RPMI8226 (cell line): ENCODE measurements around the gene REC8.

Experiments used
- DNase-seq: peaks from one replicate; pipeline ENCODE4 v3.0.0-alpha.2; 2015

Gene REC8

DNA sequence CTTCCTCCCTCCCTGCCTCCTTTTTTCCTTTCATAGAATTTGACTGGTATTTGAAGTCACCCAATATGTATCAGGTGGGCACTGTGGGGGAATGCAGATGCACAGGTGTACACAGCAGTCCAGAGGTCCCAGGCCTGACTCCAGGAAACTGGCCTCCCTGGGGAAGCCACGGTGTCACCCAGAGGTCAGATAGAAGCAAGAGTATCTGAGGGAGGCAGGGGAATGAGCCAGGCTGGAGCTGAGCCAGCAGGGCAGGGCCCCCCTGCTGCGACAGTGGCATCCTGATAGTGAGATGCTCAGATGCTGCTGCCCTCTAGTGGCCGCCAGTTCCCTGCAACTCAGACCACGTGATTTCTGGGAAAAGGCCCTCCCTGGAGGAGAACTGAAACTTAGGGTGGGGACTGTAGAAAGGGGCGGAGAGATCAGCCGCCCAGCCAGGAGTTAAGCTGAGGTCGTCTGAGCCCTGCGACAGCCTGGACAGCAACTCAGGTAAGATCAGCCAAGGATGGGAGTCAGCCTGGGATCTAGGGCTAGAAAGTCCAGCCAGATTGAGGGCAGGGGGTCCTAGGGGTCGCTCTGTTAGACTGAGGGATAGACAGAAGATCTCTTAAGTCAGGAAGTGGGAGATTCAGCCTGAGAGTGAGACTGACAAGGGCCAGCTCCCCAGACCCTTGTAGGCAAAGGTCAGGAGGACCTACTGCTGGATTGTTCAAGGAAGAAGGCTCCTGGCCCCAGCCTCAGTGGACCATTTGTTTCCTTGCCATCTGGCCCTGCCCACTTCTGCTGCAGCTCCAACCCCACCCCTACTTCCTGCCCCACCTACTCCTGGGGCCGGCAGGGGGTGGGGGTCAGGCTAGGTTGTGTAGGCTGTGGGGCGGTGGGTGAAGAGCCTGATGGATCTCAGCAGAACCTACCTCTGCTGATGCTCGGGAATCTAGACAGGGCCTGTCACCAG is 10.8 kb upstream of the REC8 start, which contains the start of gene IRF9:
TSS of gene IRF9 (plus strand) at position 416 of the 955 bp plus-strand sequence. CDS start 880 bp downstream, outside the sequence.
- peak; percentile 93 for DNase-seq

DNA sequence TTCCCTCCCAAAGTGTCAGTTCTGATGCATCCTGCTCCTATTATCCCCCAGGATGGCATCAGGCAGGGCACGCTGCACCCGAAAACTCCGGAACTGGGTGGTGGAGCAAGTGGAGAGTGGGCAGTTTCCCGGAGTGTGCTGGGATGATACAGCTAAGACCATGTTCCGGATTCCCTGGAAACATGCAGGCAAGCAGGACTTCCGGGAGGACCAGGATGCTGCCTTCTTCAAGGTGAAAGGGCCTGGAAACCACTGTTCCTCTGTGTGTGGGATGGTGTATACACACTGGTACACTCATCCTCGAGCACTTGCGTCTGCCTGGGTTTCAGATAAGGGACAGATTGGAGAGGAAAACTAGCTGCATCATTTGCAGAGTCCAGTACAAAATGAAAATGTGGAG is 9.8 kb upstream of the REC8 start:
- no peak for DNase-seq

DNA sequence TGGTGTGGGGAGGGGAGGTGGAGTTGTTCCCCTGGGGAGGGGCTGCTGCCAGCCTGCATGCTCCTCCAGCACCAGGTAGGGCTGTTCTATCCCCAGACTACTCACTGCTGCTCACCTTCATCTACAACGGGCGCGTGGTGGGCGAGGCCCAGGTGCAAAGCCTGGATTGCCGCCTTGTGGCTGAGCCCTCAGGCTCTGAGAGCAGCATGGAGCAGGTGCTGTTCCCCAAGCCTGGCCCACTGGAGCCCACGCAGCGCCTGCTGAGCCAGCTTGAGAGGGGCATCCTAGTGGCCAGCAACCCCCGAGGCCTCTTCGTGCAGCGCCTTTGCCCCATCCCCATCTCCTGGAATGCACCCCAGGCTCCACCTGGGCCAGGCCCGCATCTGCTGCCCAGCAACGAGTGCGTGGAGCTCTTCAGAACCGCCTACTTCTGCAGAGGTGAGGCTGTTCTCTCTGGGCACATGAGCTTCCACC is 7.3 kb upstream of the REC8 start:
- DNase-seq, result no peak

DNA sequence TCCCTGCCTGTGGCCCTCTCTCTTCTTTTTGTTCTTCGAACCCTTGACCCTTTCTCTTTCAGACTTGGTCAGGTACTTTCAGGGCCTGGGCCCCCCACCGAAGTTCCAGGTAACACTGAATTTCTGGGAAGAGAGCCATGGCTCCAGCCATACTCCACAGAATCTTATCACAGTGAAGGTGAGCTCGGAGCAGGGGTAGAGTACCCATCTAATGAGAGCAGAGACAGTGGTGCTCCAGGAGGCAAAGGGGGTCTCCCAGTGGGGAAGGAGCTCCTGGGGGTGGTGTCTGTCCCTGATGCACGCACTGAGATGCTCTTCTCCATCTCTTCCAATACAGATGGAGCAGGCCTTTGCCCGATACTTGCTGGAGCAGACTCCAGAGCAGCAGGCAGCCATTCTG is 6.1 kb upstream of the REC8 start:
- no peak for DNase-seq

DNA sequence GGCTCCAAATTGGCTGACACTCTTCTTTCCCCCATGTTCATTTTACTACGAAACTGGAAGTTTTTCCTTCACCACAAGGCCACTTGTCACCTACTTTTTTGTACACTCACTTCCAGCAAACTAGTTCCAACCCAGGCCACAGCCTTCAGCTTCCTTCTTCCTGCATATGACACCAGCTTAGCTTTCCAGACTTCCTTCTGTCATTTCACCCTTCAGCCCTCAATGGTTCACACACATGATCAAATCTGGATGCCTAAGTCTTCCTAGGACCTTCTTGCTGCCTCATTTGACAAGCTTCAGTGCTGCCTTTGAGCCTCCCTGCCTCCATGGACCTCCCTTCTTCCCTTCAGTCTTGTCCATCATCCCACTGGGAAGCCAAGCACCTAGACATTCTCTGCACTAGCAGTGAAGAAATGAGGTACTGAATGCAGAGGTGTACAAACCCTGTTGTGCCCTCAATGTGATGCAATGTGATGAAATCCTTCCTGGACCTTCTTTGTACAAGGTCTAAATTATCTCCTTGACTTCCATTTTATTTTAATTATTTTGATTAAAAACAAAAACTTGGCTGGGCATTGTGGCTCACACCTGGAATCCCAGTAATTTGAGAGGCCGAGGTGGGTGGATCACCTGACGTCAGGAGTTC is 4.3 kb upstream of the REC8 start:
- no peak for DNase-seq

DNA sequence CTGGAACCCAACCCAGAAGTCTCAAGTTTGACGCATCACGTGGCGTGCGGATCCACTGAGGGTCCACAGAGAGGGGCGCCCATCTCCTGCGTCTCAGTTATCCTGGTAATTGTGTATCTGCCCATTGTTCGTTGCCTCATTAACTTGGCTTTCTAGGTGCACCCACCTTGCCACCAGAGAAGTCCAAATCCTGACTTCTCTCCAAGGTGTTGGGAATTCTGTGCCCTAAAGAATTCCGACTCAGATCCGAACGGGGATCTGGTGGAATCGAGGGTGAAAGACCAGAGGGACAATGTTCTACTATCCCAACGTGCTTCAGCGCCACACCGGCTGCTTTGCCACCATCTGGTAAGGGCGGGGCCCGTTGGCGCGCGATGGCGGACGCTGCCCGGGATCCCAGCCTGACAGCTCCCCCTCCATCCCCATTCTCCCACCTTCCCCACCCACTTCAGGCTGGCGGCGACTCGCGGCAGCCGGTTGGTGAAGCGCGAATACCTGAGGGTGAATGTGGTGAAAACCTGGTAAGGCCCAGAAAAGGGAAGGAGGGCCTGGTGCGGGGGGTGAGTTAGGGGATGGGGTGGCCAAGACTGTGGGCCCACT is 481 bp downstream of the REC8 start:
- DNase-seq, result no peak

DNA sequence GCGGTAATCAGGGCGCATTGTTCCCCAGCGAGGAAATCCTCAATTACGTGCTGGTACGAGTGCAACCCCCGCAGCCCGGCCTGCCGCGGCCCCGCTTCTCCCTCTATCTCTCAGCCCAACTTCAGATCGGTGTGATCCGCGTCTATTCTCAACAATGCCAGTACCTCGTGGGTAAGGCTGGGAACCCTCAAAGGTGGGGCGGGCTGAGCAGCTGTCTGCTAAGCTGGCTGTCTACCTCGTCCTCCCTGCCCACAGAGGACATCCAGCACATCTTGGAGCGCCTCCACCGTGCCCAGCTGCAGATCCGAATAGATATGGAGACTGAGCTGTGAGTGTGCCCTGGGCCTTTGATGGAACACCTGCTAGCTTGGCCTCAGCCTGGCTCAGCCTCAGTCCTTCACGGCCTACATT is 996 bp downstream of the REC8 start:
- no peak for DNase-seq

DNA sequence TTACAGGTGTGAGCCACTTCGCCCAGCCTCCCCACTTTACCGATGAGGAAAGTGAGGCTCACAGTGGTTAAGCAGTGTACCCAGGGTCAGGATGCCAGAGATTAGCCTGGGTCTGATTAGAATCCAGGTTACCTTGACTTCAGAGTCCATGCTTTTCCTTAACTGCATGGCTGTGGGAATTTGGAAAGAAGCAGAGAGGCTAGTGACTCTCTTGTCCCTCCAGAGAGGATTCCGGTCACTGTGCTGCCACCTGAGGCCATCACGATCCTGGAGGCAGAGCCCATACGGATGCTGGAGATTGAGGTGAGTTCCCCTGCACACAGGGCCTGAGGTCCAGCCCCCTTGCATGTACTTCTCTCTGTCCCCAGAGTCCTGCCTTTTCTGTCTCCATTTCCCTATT is 4.7 kb downstream of the REC8 start:
- DNase-seq, result no peak

DNA sequence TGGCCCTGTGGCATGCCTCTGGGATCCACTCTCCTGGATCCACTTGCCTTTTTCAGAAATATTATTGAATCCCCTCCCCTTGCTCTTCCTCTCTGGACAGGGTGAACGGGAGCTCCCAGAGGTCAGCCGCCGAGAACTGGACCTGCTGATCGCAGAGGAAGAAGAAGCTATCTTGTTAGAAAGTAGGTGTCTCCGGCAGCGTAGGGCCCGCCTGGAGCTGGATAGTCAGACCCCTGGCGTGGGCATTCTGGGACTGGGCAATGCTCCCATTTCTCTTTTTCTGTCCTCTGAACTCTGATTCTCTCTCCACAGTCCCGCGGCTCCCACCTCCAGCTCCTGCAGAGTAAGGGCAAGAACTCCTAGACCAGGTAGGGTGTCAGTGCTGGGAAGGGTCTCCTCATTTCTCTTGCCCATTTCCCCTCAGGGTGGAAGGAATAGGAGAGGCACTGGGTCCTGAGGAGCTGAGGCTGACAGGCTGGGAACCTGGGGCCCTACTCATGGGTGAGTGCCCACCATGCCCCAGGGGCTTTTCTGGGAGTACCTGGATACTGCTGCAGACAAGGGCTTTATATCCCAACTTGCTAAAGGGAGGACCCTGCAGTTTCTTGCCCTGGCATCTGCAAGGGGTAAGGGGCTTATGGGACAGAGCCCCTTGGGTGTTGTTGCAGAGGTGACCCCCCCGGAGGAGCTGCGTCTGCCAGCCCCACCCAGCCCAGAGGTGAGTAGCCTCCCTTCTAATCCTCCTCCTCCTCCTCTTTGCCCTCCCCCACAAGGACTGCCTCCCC is 5.4 kb downstream of the REC8 start:
- no peak for DNase-seq

DNA sequence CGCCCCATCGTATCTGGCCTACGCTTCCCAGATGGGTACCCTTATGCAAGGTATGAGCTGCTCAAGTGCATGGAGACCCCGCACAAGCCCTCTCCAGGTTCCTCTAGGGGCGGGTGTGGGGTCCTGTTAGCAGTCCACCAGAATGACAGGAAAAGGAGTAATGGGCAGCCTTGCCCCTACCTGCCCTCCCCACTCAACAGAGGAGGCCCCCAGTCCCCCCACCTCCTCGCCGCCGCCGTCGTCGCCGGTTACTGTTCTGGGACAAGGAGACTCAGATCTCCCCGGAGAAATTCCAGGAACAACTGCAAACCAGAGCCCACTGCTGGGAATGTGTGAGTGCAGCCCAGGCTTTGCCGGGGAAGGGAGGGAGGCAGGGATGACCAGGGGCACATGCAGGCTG is 6.0 kb downstream of the REC8 start:
- DNase-seq, result no peak

DNA sequence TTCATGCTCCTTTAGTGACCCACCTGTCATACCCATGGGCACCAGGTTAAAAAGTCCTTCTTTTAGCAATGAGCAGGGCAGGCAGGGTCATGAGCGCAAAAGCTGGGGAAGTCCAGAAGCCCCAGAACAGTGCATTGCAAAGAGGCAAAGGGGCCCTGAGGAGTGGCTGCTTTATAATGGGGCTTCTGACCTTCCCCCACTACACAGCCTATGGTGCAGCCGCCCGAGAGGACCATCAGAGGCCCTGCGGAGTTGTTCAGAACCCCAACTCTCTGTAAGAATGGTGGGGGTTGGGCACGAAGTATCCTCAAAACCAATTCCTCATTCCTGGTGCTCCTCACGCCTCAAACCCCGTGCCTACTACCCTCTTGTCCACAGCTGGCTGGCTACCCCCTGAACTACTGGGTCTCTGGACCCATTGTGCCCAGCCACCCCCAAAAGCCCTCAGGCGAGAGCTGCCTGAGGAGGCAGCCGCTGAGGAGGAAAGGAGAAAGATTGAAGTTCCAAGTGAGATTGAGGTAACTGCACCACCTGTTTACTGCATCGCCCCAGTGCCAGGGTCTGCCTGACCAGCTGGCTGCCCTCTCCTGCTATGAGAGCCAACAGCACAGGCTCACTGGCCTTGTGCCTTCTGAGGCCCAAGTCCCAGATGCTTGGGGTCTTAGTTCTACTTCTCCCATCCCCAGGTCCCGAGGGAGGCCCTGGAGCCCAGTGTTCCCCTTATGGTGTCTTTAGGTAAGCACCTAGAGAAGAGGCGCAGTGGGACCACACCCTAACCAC is 6.7 kb downstream of the REC8 start:
- no peak for DNase-seq

DNA sequence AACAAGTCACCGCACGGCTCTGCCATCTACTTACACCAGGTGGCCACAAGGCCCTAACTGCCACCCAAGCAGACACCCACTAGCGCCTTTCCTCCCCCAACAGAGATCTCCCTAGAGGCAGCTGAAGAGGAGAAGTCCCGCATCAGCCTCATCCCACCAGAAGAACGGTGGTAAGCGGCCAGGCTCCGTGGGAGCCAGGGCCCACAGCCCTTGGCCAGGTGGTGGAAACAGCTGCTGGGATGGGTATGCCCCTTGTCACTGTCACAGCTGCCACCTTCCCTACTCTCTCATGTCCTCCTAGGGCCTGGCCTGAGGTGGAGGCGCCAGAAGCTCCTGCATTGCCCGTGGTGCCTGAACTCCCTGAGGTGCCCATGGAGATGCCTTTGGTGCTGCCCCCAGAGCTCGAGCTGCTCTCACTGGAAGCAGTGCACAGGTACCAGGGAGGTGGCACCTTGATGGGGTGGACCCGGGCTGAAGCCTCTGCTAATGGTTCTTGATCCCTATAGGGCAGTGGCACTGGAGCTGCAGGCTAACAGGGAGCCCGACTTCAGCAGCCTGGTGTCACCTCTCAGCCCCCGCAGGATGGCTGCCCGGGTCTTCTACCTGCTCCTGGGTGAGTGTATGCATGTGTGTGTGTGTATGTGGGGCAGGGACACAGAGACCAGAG is 7.5 kb downstream of the REC8 start:
- no peak for DNase-seq

DNA sequence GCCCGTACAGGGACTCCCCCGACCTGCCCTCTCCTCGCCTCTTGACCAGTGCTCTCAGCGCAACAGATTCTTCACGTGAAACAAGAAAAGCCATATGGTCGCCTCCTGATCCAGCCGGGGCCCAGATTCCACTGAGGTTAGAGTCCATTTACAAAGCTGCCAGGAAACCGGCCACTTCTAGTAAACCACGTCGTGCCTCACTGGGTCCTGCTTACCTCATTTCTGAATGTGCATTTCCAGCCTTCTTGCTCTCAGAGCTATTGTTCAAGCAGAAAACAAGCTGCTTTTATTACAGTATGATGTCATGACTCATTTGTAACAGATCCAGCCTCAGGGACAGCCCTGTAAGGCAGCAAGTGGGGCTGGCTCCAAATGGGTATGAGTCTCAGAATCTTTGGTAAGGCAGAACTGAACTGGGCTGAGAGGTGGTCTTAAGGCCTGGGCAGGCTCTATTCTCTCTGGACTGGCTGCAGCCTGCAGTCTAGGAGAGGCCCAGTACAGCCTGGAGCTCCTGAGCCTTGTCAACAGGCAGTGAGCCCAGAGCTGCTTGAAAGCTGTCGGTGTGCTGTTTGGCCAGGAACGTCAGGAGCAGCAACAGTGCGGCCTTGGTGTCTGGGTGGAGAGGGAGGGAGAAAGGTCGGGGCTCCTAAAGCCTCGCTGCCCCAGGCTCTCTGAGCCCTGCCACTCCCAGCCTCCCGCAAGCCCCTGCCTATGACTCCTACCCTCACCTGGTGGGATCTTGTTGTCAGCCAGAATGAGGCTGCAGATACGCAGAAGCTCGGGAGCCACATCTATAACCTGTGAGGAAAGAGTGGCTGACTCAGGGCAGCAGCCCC is 8.3 kb downstream of the REC8 start:
- DNase-seq, result no peak

DNA sequence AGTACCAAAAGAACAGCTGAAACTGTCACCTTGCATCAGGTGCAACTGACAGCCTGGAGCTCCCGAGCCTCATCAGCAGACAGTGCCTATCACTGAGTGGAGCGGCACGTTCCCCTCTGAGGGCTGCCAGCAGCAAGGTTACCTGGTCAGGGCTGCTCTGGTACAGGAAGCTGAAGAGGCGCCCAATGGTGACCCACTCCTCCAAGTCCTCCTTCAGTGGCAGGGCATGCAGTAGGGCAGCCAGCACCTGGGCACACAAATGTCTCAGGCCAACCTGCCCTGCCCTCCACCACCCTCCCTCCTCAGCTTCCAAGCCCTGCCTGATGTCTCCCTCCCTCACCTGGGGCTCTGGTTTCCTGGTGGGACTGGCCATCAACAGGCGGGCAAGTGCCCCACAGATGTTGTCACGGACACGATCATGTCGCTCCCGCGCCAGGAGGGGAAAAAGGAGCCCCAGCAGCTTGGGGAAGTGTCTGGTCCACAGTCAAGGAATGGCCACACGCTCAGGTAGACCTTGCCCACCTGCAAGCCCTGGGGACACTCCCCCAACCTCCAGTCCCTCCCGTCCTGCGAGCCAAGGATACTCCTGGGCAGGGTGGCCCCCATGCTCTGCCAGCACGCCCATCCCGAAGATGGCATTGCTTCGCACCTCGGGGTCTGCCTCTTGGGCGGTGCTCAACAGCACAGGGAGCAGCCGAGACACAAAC is 9.6 kb downstream of the REC8 start:
- no peak for DNase-seq

DNA sequence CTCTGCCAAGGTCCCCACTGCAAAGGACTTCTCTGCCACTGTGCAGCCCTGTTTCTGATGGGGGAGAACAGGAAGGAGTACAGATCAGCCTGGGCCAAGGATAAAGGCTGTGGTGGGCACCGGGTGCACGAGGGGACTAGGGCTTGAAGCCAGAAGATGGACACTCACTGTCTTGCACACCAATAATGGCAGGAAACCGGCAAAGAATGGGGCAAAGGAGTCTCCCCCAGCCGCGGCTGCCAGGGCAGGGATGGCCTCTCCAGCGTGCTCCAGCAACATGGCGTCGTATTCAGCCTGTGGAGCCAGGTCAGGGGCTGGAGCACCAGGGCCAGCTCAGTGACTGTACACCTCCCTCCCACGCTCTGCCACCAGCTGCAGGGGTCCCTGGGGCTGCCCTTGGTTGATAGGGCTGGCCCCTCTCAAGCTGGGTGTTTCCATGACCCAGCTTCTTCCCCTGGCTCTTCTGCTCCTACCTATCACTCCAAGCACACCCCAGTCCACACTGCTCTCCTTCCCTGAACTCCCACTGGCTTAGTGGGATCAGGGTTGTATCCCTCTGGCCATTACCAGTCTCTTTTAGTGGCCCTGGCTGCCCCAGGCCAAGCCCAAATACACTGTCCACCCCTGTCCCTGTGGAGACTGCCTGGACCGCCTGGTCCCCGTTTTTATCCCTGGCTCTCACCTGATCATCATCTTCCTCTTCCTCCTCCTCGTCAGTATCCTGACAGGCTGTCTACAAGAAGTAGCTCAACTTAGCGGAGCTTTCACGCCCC is 10.4 kb downstream of the REC8 start:
- DNase-seq, result no peak

DNA sequence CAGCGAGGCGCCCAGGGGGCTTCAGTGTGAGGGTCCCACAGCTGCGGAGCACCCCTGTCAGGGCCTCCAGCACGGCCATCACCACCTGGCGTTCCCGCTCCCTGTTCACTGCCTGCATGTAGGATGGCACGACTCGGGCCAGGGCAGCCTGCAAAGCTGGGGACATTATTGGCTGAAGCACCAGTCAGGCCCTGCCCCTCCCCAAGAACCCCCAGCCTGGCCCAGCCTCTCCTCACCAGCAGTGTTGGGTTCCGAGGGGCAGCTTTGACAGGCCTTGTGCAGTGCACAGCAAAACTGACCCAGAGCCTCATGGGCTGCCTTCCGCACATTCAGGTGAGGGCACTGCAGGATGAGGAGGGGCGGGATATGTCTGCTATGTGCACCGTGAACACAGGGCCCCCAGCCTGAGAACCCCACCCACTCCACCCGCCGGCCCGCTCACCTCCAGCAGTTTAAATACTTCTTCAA is 11.2 kb downstream of the REC8 start:
- no peak for DNase-seq

DNA sequence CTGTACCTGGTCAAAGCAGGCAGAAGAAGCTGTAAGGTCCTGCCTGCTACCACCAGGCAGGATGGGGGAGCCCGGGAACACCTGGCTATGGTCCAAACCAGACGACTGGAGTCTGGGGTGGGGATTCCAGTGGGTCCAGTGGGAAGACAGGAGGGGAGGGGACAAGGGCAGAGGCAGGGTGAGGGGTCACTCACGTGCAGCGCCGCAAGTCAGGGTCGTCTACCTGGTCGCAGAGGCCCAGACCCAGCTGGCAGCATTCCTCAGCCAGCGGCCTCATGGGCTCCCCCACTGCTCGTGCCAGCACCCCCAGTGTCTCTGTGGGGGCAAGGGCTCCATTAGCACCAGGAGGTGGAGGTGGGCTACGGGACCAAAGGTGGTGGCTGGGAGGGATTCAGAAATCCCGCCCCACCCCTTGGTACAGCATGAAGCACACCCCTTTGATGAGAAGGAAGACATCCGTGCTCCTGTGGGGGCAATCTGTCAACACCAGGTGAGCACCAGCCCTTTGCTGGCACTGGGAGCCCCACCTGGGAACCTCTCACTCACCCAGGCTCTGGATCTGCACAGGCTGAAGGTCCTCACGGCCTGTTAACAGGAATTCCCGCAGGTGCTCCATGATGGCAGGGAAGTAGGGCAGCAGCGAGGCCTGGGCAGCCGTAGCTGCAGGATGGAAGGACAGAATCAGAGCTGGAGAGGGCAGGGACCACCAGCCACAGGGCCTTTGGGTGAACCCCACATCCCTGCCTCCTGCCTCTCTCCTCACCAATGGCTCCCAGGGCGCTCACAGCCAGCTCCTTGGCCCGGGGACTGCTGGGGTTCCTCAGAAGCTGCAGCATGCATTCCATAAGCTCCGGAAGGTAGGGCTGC is 12.5 kb downstream of the REC8 start:
- DNase-seq, result no peak

DNA sequence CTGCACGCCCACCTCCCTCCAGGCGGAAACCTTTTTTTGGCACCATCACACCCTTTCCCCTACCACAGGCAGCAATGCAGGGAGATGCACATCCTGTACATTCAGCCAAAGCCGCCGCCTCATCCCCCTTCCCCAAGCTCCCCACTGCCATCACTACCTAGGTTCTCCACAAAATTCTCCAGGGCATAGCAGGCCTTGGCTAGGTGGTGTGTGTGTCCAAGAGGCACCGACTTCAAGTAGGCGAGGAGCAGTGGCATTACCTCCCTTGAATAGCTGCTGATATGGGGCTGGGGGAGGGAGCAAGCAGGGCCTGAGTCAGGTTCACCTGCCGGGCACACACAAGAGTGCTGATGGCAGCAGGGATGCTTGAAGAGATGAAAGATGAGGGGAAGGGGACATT is 13.1 kb downstream of the REC8 start:
- DNase-seq, result no peak
